WTC11 (cell line): Measurements from ENCODE around the gene VAV2. TPM values are rescaled to one million over a fixed set of nuclear protein-coding genes. Genes with fewer than 3 reads are reported as not detected.

Experiments used
- ATAC-seq: fragments of 200-7000 bp; cut with Tn5 transposase; 2 replicates; pipeline ENCODE4 v1.10.0; 2021; ENCODE audit warnings: mild to moderate bottlenecking, moderate library complexity
- CTCF ChIA-PET: fragments of 300-600 bp; sonication (Branson Sonifier 250); formaldehyde crosslinking; loops from one replicate; lab custom pipeline; 2021; ENCODE audit warnings: antibody characterized with exemption; lab: Charles Lee
- POLR2A ChIA-PET: fragments of 350-600 bp; sonication (Branson Sonifier 250); formaldehyde crosslinking; loops from one replicate; lab custom pipeline; 2021; ENCODE audit warnings: antibody characterized with exemption; lab: Charles Lee
- DNase-seq: peaks from one replicate; pipeline ENCODE4 v3.0.0; 2021; ENCODE audit warnings: low spot score
- H3K27ac Mint-ChIP-seq: 2 replicates; pipeline ENCODE4 v1.8.0; 2021; ENCODE audit warnings: mixed read lengths
- H3K27me3 Mint-ChIP-seq: 2 replicates; pipeline ENCODE4 v1.8.0; 2021; ENCODE audit warnings: low read depth, mild to moderate bottlenecking, moderate library complexity, mixed read lengths
- H3K36me3 Mint-ChIP-seq: 2 replicates; pipeline ENCODE4 v1.8.0; 2021; ENCODE audit warnings: mixed read lengths
- H3K4me1 Mint-ChIP-seq: 2 replicates; pipeline ENCODE4 v1.8.0; 2022; ENCODE audit warnings: mixed read lengths
- H3K4me3 Mint-ChIP-seq: 2 replicates; pipeline ENCODE4 v1.8.0; 2021; ENCODE audit warnings: mild to moderate bottlenecking, moderate library complexity, mixed read lengths
- H3K9me3 Mint-ChIP-seq: 2 replicates; pipeline ENCODE4 v1.8.0; 2021; ENCODE audit warnings: mixed read lengths
- AFF4 ChIP-seq: sonication (generic); formaldehyde crosslinking; IDR thresholded peaks from 2 replicates; pipeline ENCODE4 v1.8.1; 2023; ENCODE audit warnings: mild to moderate bottlenecking, missing genetic modification reagents, borderline replicate concordance
- CBFB ChIP-seq: sonication (generic); formaldehyde crosslinking; IDR thresholded peaks from 2 replicates; pipeline ENCODE4 v1.8.1; 2022; ENCODE audit warnings: mild to moderate bottlenecking, low read depth, missing genetic modification reagents
- ETV6 ChIP-seq: sonication (generic); formaldehyde crosslinking; IDR thresholded peaks from 2 replicates; pipeline ENCODE4 v1.8.1; 2022; ENCODE audit warnings: mild to moderate bottlenecking, missing genetic modification reagents
- FOXP1 ChIP-seq: sonication (generic); formaldehyde crosslinking; IDR thresholded peaks from 2 replicates; pipeline ENCODE4 v1.8.0; 2022; ENCODE audit warnings: missing genetic modification reagents, mild to moderate bottlenecking, moderate library complexity, borderline replicate concordance
- GABPB1 ChIP-seq: sonication (generic); formaldehyde crosslinking; IDR thresholded peaks from 2 replicates; pipeline ENCODE4 v1.8.1; 2023; ENCODE audit warnings: mild to moderate bottlenecking, missing genetic modification reagents
- GTF2I ChIP-seq: fragments of 250-450 bp; sonication (Bioruptor Pico); conservative IDR thresholded peaks from 2 replicates; pipeline ENCODE4 v1.4.0; 2021; ENCODE audit warnings: mild to moderate bottlenecking
- IRF1 ChIP-seq: sonication (generic); formaldehyde crosslinking; IDR thresholded peaks from 2 replicates; pipeline ENCODE4 v1.8.0; 2023; ENCODE audit warnings: missing genetic modification reagents
- NFE2L1 ChIP-seq: sonication (generic); formaldehyde crosslinking; IDR thresholded peaks from 2 replicates; pipeline ENCODE4 v1.8.1; 2023; ENCODE audit warnings: missing genetic modification reagents
- NR3C1 ChIP-seq: sonication (generic); formaldehyde crosslinking; conservative IDR thresholded peaks from 2 replicates; pipeline ENCODE4 v1.8.1; 2023; ENCODE audit warnings: low read depth, mild to moderate bottlenecking, missing genetic modification reagents
- PRRX2 ChIP-seq: fragments of 250-450 bp; sonication (Bioruptor Pico); IDR thresholded peaks from 2 replicates; pipeline ENCODE4 v1.8.0; 2021; ENCODE audit warnings: mild to moderate bottlenecking
- RELA ChIP-seq: sonication (generic); formaldehyde crosslinking; IDR thresholded peaks from 2 replicates; pipeline ENCODE4 v1.8.1; 2022; ENCODE audit warnings: missing genetic modification reagents, mild to moderate bottlenecking, borderline replicate concordance
- SOX15 ChIP-seq: fragments of 250-450 bp; sonication (Bioruptor Pico); IDR thresholded peaks from 2 replicates; pipeline ENCODE4 v1.9.0; 2021; ENCODE audit warnings: mild to moderate bottlenecking
- TP53 ChIP-seq: sonication (generic); formaldehyde crosslinking; IDR thresholded peaks from 2 replicates; pipeline ENCODE4 v1.8.1; 2023; ENCODE audit warnings: mild to moderate bottlenecking, missing genetic modification reagents
- ZBTB21 ChIP-seq: sonication (generic); formaldehyde crosslinking; IDR thresholded peaks from 2 replicates; pipeline ENCODE4 v1.8.1; 2023; ENCODE audit warnings: mild to moderate bottlenecking, missing genetic modification reagents, borderline replicate concordance
- ZNF121 ChIP-seq: sonication (generic); formaldehyde crosslinking; IDR thresholded peaks from 2 replicates; pipeline ENCODE4 v1.8.0; 2023; ENCODE audit warnings: missing genetic modification reagents
- ZNF232 ChIP-seq: sonication (generic); formaldehyde crosslinking; IDR thresholded peaks from 2 replicates; pipeline ENCODE4 v1.8.0; 2022; ENCODE audit warnings: mild to moderate bottlenecking, missing genetic modification reagents
- ZNF263 ChIP-seq: sonication (generic); formaldehyde crosslinking; IDR thresholded peaks from 2 replicates; pipeline ENCODE4 v1.8.1; 2022; ENCODE audit warnings: low read depth, mild to moderate bottlenecking, moderate library complexity, missing genetic modification reagents
- ZNF512 ChIP-seq: sonication (generic); formaldehyde crosslinking; IDR thresholded peaks from 2 replicates; pipeline ENCODE4 v1.8.1; 2022; ENCODE audit warnings: missing genetic modification reagents, borderline replicate concordance
- ZSCAN18 ChIP-seq: fragments of 250-450 bp; sonication (Bioruptor Pico); IDR thresholded peaks from 2 replicates; pipeline ENCODE4 v2.1.2; 2022; ENCODE audit warnings: mild to moderate bottlenecking, moderate library complexity
- total RNA-seq: library from RNA; stranded (reverse); gene quantifications from 3 replicates; pipeline ENCODE4 v1.2.3, GENCODE V29; 2021
- TF ChIP-seq, protein P1 (sequence below): sonication (generic); formaldehyde crosslinking; IDR thresholded peaks from 2 replicates; pipeline ENCODE4 v1.8.1; 2023; ENCODE audit warnings: mild to moderate bottlenecking, missing genetic modification reagents, moderate library complexity
- TF ChIP-seq, protein P2 (sequence below): sonication (generic); formaldehyde crosslinking; IDR thresholded peaks from 2 replicates; pipeline ENCODE4 v1.8.1; 2023; ENCODE audit warnings: mild to moderate bottlenecking, missing genetic modification reagents, moderate library complexity
- TF ChIP-seq, protein P3 (sequence below): sonication (generic); formaldehyde crosslinking; conservative IDR thresholded peaks from 2 replicates; pipeline ENCODE4 v1.8.1; 2022; ENCODE audit warnings: mild to moderate bottlenecking, missing genetic modification reagents

Gene VAV2
- total RNA-seq, 1 experiment from 2014 or later = 39.7 TPM

DNA sequence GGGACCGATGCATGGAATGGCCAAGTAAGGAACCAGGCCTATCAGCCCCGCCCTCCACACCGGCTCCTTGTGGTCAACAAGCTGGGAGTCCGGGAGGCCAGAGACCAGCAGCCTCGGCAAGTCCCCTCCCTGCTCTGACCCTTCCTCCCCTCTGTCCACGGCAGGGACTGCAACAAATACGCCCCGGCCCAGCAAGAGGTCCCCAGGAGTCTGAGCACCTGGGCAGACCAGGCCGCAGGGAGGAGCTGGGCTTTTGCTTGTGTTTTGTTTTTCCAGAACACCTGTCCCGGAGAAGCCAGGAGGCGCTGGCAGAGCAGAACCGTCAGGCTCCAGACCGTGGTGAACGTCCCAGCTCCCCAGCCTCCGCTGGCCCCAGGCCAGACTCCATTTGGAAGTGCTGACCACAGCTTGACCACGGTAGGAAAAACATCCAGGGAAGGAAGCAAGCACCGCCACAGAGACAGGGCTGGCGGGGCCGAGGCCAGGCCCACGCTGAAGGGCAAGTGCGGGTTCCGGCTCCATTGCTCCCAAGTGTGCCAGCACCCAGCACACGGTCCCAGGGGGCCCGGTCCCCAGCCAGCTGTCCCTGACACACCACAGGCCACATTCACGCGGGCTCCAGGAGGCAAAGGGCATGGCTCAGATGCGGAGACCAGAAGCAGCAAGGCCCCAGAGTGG lies 56.7 kb downstream of the VAV2 start:
- no peak overlapping the region for H3K27ac Mint-ChIP-seq
- POLR2A ChIA-PET = no interaction called here
- peaks cover 15% of the 10 kb centered on the region for H3K36me3 Mint-ChIP-seq
- H3K27me3 Mint-ChIP-seq = no peaks in the 10 kb centered on the region
- ATAC-seq = no peak
- CTCF ChIA-PET = interaction anchor here (0.6 to 2.5 kb wide), 7 partner anchors 9 to 95 kb away, joined by 3 to 17 read pairs (median 3); partner anchors contain the start of gene BRD3OS
- TF ChIP-seq SOX15 (CRISPR knock-in tag) = no peak
- TF ChIP-seq GABPB1 = no peak
- no peak for TF ChIP-seq PRRX2 (CRISPR knock-in tag)
- no peak for TF ChIP-seq IRF1 (CRISPR knock-in tag)
- no peak for TF ChIP-seq ZNF263 (CRISPR knock-in tag)
- no peak for TF ChIP-seq AFF4 (CRISPR knock-in tag)
- TF ChIP-seq, protein P1, sequence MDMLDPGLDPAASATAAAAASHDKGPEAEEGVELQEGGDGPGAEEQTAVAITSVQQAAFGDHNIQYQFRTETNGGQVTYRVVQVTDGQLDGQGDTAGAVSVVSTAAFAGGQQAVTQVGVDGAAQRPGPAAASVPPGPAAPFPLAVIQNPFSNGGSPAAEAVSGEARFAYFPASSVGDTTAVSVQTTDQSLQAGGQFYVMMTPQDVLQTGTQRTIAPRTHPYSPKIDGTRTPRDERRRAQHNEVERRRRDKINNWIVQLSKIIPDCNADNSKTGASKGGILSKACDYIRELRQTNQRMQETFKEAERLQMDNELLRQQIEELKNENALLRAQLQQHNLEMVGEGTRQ (CRISPR knock-in tag) = no peak
- TF ChIP-seq ZNF232 (CRISPR knock-in tag) = no peak
- TF ChIP-seq ETV6 = no peak
- TF ChIP-seq CBFB (CRISPR knock-in tag) = no peak
- no peak for TF ChIP-seq NFE2L1 (CRISPR knock-in tag)
- TF ChIP-seq GTF2I (CRISPR knock-in tag) = no peak
- no peak for TF ChIP-seq ZSCAN18
- peaks cover 17% of the 10 kb centered on the region for H3K4me1 Mint-ChIP-seq
- DNase-seq = no peak
- no peak overlapping the region for H3K4me3 Mint-ChIP-seq
- H3K9me3 Mint-ChIP-seq = peaks cover 12% of the 10 kb centered on the region

GRCh38 chr9:133934482-133935232 lies 57.5 kb downstream of the VAV2 start:
- peaks cover 15% of the 10 kb centered on the region for H3K36me3 Mint-ChIP-seq
- POLR2A ChIA-PET = no interaction called here
- H3K27me3 Mint-ChIP-seq = no peaks in the 10 kb centered on the region
- H3K9me3 Mint-ChIP-seq = peaks cover 12% of the 10 kb centered on the region
- no peak for ATAC-seq
- H3K27ac Mint-ChIP-seq = no peak overlapping the region
- DNase-seq = no peak
- CTCF ChIA-PET = interaction anchor here (0.8 to 2.5 kb wide), 6 partner anchors 10 to 95 kb away, joined by 3 to 17 read pairs (median 4); no protein-coding TSS in a partner anchor
- peaks cover 13% of the 10 kb centered on the region for H3K4me1 Mint-ChIP-seq
- no peak overlapping the region for H3K4me3 Mint-ChIP-seq
- TF ChIP-seq ZBTB21 (CRISPR knock-in tag) (no peak), TP53 (CRISPR knock-in tag) (no peak), FOXP1 (CRISPR knock-in tag) (no peak), RELA (CRISPR knock-in tag) (no peak), IRF1 (CRISPR knock-in tag) (no peak), NR3C1 (no peak), ZNF512 (CRISPR knock-in tag) (no peak), ZNF121 (no peak)
- TF ChIP-seq, protein P2, sequence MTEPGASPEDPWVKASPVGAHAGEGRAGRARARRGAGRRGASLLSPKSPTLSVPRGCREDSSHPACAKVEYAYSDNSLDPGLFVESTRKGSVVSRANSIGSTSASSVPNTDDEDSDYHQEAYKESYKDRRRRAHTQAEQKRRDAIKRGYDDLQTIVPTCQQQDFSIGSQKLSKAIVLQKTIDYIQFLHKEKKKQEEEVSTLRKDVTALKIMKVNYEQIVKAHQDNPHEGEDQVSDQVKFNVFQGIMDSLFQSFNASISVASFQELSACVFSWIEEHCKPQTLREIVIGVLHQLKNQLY (CRISPR knock-in tag) = no peak
- TF ChIP-seq, protein P3, sequence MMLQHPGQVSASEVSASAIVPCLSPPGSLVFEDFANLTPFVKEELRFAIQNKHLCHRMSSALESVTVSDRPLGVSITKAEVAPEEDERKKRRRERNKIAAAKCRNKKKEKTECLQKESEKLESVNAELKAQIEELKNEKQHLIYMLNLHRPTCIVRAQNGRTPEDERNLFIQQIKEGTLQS = no peak
